KMS-11 (cell line): ENCODE measurements around the gene NKAP.
A peak's percentile ranks its signal among the peaks of the same experiment; 100 is the strongest.

ENCODE experiments used
- H2AFZ ChIP-seq: fragments of 200-600 bp; sonication (generic); 2 replicates; pipeline ENCODE4 v1.6.1; 2016; ENCODE audit warnings: antibody characterized with exemption, mixed run types, low read depth
- H3K27ac ChIP-seq: fragments of 200-600 bp; sonication (generic); 2 replicates; pipeline ENCODE4 v1.6.1; 2016; ENCODE audit warnings: mild to moderate bottlenecking, mixed run types
- H3K27me3 ChIP-seq: fragments of 200-600 bp; sonication (generic); 2 replicates; pipeline ENCODE4 v1.6.1; 2017; ENCODE audit warnings: mild to moderate bottlenecking, low read depth, mixed run types, moderate library complexity; ENCODE audit not compliant: insufficient read depth
- H3K36me3 ChIP-seq: fragments of 200-600 bp; sonication (generic); 2 replicates; pipeline ENCODE4 v1.6.1; 2017; ENCODE audit warnings: mild to moderate bottlenecking, mixed run types; ENCODE audit not compliant: insufficient read depth
- H3K4me1 ChIP-seq: fragments of 200-600 bp; sonication (generic); 2 replicates; pipeline ENCODE4 v1.6.1; 2016; ENCODE audit warnings: mild to moderate bottlenecking, low read depth, mixed run types; ENCODE audit not compliant: poor library complexity, severe bottlenecking
- H3K4me2 ChIP-seq: fragments of 200-600 bp; sonication (generic); 2 replicates; pipeline ENCODE4 v1.7.0; 2016; ENCODE audit warnings: mild to moderate bottlenecking, mixed run types
- H3K4me3 ChIP-seq: fragments of 200-600 bp; sonication (generic); IDR thresholded peaks from 2 replicates; pipeline ENCODE4 v1.6.1; 2017; ENCODE audit warnings: low read depth, low read length, mixed read lengths; ENCODE audit not compliant: insufficient read depth
- H3K79me2 ChIP-seq: fragments of 200-600 bp; sonication (generic); 2 replicates; pipeline ENCODE4 v1.6.1; 2016; ENCODE audit warnings: low read depth, mixed run types; ENCODE audit not compliant: insufficient read depth
- H3K9ac ChIP-seq: fragments of 200-600 bp; sonication (generic); 2 replicates; pipeline ENCODE4 v1.6.1; 2016; ENCODE audit warnings: mild to moderate bottlenecking, mixed run types
- H4K20me1 ChIP-seq: fragments of 200-600 bp; sonication (generic); 2 replicates; pipeline ENCODE4 v1.6.1; 2016; ENCODE audit warnings: mild to moderate bottlenecking, mixed run types; ENCODE audit not compliant: insufficient read depth
- TF ChIP-seq, protein P1 (sequence below): fragments of 200-600 bp; sonication (generic); conservative IDR thresholded peaks from 2 replicates; pipeline ENCODE4 v1.6.1; 2017; ENCODE audit warnings: low read depth, mild to moderate bottlenecking, antibody characterized with exemption, low read length, moderate library complexity, mixed read lengths

Gene NKAP

DNA sequence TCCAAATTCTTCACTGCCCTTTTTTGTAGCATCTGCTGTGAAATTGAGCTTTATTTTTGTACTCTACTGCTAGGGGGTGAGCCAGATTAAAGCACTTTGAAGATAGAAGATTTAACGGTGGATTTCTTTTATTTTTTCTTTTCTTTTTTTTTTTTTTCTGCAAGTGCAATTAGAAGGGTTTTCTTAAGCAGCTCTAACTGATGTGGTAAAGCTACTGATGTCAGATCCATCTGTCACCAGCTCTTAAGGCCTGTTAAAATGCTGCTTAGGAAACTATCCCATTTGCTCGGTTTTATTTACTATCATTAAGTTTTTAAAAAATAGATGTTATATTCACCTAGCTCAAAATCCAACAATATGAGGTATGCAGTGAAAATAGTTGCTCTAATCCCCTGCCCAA lies 64.8 kb downstream of the NKAP start:
- H3K36me3 ChIP-seq = no peaks in the 10 kb centered on the region

DNA sequence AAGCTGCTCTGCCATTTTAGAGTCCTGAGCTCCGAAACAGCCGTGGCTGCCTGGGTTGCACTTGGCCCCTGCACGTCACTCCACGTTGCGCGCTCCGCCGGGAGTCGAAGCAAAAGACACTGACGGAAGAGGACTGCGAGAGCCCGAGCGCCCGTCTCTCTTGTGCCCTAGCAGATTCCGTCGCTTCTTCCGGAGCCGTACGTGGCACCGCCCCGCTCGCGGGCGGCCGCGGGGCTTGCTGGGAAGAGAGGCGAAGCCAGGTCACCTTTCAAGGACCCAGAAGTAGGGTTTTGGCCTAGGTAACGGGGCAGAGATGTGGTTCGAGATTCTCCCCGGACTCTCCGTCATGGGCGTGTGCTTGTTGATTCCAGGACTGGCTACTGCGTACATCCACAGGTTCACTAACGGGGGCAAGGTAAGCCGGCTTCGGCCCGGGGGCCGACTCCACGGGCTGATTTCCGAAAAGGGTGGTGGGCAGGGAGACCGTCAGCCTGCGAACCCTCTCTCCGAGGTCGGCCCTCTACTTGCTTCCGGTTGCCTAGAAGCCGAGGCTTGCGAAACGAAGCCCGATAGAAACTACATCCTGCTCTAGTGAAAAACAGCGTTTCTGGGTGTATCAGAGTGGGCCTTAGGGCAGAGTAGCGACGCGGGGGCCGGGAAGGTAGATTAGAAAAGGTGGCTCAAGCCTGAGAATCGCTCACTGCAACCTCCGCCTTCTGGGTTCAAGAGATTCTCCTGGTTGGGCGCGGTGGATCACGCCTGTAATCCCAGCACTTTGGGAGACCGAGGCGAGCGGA lies 71.8 kb downstream of the NKAP start, which contains the start of the genes NDUFA1 and RNF113A:
Gene NDUFA1 (plus strand): TSS at position 234 of the 797 bp plus-strand sequence. CDS start 80 bp downstream, at position 314.
Gene RNF113A (minus strand): TSS at position 135 of the 797 bp plus-strand sequence. CDS start 120 bp downstream, at position 15.
- peaks cover 58% of the 10 kb centered on the region for H3K79me2 ChIP-seq
- no peaks in the 10 kb centered on the region for H4K20me1 ChIP-seq
- H3K4me2 ChIP-seq = peak within 1 kb of the TSS; percentile 94
- TF ChIP-seq, protein P1, sequence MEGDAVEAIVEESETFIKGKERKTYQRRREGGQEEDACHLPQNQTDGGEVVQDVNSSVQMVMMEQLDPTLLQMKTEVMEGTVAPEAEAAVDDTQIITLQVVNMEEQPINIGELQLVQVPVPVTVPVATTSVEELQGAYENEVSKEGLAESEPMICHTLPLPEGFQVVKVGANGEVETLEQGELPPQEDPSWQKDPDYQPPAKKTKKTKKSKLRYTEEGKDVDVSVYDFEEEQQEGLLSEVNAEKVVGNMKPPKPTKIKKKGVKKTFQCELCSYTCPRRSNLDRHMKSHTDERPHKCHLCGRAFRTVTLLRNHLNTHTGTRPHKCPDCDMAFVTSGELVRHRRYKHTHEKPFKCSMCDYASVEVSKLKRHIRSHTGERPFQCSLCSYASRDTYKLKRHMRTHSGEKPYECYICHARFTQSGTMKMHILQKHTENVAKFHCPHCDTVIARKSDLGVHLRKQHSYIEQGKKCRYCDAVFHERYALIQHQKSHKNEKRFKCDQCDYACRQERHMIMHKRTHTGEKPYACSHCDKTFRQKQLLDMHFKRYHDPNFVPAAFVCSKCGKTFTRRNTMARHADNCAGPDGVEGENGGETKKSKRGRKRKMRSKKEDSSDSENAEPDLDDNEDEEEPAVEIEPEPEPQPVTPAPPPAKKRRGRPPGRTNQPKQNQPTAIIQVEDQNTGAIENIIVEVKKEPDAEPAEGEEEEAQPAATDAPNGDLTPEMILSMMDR = no peak
- peak within 1 kb of the TSS; percentile 77 for H3K9ac ChIP-seq
- H2AFZ ChIP-seq = peak within 1 kb of the TSS; percentile 55
- H3K4me1 ChIP-seq = peaks cover 17% of the 10 kb centered on the region
- H3K27me3 ChIP-seq = no peaks in the 10 kb centered on the region
- peak within 1 kb of the TSS; percentile 80 for H3K27ac ChIP-seq
- H3K4me3 ChIP-seq = no peak within 1 kb of the TSS
- no peaks in the 10 kb centered on the region for H3K36me3 ChIP-seq

More for the DNA sequence above, 64.8 kb downstream of the NKAP start:
- Histone ChIP-seq H2AFZ (no peak overlapping the region), H3K4me2 (no peak overlapping the region), H3K79me2 (peaks cover 15% of the 10 kb centered on the region; the same call in 1 of the 2 replicates), H3K9ac (no peak overlapping the region), H3K27ac (no peak overlapping the region), H3K27me3 (no peaks in the 10 kb centered on the region), H3K4me3 (no peak overlapping the region), H4K20me1 (no peaks in the 10 kb centered on the region), H3K4me1 (peaks cover 27% of the 10 kb centered on the region)
- TF ChIP-seq, protein P1 = no peak

DNA sequence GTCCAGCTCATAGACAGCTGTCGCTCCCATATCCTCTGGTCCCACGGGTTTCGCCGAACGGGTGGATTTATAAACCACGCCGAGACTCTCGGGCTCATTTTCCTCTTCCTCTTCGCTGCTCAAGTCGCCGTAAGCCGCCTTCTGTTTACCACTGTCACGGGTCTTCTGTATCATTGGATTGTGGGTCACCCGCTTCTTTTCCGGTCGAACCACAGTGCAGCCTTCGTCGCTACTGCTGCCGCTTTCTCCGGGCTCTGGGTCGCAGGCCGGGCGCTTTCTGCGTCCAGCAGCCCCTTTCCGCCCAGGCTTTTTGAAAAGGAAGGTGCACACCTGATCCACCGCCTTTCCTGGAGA lies 72.3 kb downstream of the NKAP start:
- peak overlapping the region; percentile 94; the same call in 1 of the 2 replicates for H3K4me2 ChIP-seq
- TF ChIP-seq, protein P1 = no peak
- H3K79me2 ChIP-seq = peaks cover 58% of the 10 kb centered on the region
- H3K9ac ChIP-seq = peak overlapping the region; percentile 77
- peak overlapping the region; percentile 80 for H3K27ac ChIP-seq
- no peaks in the 10 kb centered on the region for H3K27me3 ChIP-seq
- no peak overlapping the region for H3K4me3 ChIP-seq
- no peaks in the 10 kb centered on the region for H3K36me3 ChIP-seq
- H4K20me1 ChIP-seq = no peaks in the 10 kb centered on the region
- H3K4me1 ChIP-seq = peaks cover 17% of the 10 kb centered on the region
- H2AFZ ChIP-seq = peak overlapping the region; percentile 55
